Ectodermal cell (in vitro differentiated cells): ENCODE results near the gene NGF.
"Not testable (repeated sequence)": the region's sequence is repeated elsewhere in the genome, so short reads cannot be mapped to it uniquely, and the experiment has no call there.

ENCODE experiments used
- H3K27ac ChIP-seq: 2 replicates; pipeline ENCODE4 v1.7.0; 2013; ENCODE audit warnings: mild to moderate bottlenecking, low read depth, low read length; ENCODE audit not compliant: insufficient read depth, poor library complexity, severe bottlenecking
- H3K27me3 ChIP-seq: 2 replicates; pipeline ENCODE4 v1.7.0; 2013; ENCODE audit warnings: mild to moderate bottlenecking, low read length; ENCODE audit not compliant: insufficient read depth, control insufficient read depth, poor library complexity, severe bottlenecking
- H3K36me3 ChIP-seq: one replicate; pipeline ENCODE4 v1.7.0; 2013; ENCODE audit warnings: low read length; ENCODE audit not compliant: control insufficient read depth, insufficient read depth
- H3K4me1 ChIP-seq: one replicate; pipeline ENCODE4 v1.7.0; 2013; ENCODE audit warnings: low read length; ENCODE audit not compliant: control insufficient read depth, insufficient read depth
- H3K4me3 ChIP-seq: 2 replicates; pipeline ENCODE4 v1.7.0; 2013; ENCODE audit warnings: low read depth, low read length, control low read depth; ENCODE audit not compliant: insufficient read depth
- H3K9me3 ChIP-seq: 2 replicates; pipeline ENCODE4 v1.7.0; 2013; ENCODE audit warnings: mild to moderate bottlenecking, low read length, moderate library complexity; ENCODE audit not compliant: control insufficient read depth
- whole genome bisulfite sequencing, 2 experiments: methylation state at CpG; one replicate each; pipeline ENCODE4 v1.1.7; 2013; ENCODE audit warnings: missing lambda C conversion rate in 2 of 2; 5-methylcytosine and 5-hydroxymethylcytosine counted together

The NGF gene

DNA sequence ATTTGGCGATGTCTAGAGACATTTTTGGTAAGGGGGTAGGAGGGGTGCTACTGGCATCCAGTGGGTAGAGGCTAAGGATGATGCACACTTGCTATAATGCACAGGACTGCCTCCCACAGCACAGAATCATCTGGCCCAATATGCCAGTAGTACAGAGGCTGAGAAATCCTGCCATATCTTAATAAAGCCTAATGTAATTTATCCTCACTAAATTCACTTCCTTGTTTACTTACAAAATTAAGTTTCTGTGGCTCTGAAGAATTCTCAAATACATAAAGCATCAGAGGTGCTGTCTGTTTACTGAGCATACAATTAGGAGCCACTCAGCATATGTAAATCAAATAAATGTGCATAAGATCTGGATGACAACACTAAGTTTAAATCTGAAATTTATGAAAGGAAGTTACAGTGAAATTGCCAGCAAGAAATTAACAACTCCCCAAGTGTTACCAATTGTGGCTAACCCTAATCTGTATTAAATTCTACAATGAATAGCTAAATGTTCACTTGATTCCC, 26.5 kb downstream of the NGF start:
- Histone ChIP-seq H3K4me3 (no peak overlapping the region), H3K27ac (no peak overlapping the region), H3K27me3 (no peaks in the 10 kb centered on the region), H3K4me1 (peaks cover 2% of the 10 kb centered on the region), H3K36me3 (no peaks in the 10 kb centered on the region), H3K9me3 (no peaks in the 10 kb centered on the region)
- 100% methylated on average over 1 of the region's 1 CpG for WGBS, 2 experiments

DNA sequence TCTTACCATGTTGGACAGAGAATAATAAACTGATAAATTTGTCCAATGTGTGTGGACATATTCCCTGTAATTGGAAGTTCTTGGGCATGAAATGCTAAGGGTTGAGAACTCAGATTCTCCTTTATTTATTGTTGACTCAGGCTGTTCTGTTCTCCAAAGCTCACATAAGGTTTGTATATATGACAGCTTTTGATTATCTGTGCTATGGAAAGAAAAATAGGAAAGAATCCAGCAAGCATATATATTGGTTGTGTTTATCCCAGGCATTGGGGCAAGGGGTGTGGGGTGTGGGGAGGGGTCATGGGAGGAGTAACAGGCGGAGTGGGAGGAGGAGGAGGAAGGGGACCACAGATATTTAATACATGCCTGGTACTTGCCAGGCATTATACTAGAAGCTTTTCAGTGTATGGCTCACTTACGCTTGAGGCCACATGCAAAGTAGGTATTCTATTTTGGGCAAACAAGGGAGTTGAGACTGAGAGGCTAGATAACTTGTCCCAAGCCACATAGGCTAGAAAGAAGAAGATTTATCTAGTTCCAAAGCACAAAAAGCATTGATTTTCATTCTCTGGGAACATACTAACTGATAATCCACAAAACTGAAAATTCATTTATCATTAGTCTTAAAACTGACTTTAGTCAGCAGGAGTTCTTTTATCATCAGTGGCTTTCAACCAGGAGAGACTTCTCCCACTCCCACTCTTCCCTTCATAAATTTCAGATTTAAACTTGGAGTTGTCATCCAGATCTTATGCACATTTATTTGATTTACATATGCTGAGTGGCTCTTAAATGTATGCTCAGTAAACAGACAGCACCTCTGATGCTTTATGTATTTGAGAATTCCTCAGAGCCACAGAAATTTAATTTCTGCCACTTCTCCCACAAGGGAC, 27.2 kb downstream of the NGF start:
- Histone ChIP-seq H3K27me3 (no peaks in the 10 kb centered on the region), H3K4me1 (peaks cover 2% of the 10 kb centered on the region), H3K4me3 (no peak overlapping the region), H3K27ac (no peak overlapping the region), H3K9me3 (no peaks in the 10 kb centered on the region), H3K36me3 (no peaks in the 10 kb centered on the region)
- WGBS, 2 experiments = 93 to 94% methylated on average over 2 of the region's 2 CpGs

DNA sequence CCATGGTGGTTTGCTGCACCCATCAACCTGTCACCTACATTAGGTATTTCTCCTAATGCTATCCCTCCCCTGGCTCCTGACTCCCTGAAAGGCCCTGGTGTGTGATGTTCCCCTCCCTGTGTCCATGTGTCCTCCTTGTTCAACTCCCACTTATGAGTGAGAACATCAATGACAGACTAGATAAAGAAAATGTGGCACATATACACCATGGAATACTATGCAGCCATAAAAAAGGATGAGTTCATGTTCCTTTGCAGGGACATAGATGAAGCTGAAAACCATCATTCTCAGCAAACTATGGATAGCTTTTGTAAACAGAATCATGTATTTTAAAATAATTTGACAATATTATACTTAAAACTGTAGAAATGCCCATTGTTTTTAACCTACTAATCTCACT, 28.5 kb downstream of the NGF start:
- not testable (repeated sequence) for H3K27ac ChIP-seq, H3K4me1 ChIP-seq, H3K36me3 ChIP-seq, H3K27me3 ChIP-seq, H3K9me3 ChIP-seq, H3K4me3 ChIP-seq

DNA sequence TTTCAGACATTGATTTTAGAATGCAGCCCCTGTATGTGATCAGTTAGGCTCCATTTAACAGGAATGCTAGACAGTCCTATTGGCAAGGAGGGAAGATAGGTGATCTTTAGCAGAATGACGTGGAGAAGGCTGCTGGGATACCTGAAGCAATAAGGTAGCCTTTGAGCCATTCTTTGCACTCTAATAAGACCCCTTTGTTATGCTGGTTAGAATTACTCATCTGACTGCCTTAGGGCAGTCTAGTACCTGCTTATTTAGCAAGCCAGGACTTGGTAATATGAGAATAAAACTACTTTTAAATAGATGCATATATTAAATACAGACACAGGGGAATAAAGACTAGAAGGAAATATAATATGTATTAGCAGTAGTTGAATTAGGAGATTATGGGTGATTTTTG, 29.1 kb downstream of the NGF start:
- Histone ChIP-seq H3K9me3 (no peaks in the 10 kb centered on the region), H3K36me3 (no peaks in the 10 kb centered on the region), H3K27ac (no peak overlapping the region), H3K4me3 (no peak overlapping the region), H3K27me3 (no peaks in the 10 kb centered on the region), H3K4me1 (no peaks in the 10 kb centered on the region)
- 84 to 98% methylated on average over 1 of the region's 1 CpG for WGBS, 2 experiments

DNA sequence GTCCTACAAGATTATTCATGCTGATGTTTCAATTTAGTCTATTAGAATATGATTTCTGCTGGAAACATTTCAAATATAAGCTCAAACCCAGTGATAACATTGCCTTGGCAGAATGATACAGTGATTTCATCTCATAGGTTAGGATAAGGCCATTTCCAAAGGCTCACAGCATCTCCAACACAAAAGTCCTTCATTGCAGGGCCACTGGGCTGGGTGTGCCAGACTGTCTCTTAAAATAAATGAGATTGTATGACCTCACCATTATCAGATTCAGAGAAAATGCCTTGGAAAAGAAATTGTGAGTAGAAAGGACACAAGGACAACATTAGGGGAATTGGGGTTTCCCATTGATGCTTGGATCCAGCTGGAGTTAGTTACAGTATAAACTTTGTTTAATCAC, 30.4 kb downstream of the NGF start:
- no peaks in the 10 kb centered on the region for H3K4me1 ChIP-seq
- H3K9me3 ChIP-seq = no peaks in the 10 kb centered on the region

DNA sequence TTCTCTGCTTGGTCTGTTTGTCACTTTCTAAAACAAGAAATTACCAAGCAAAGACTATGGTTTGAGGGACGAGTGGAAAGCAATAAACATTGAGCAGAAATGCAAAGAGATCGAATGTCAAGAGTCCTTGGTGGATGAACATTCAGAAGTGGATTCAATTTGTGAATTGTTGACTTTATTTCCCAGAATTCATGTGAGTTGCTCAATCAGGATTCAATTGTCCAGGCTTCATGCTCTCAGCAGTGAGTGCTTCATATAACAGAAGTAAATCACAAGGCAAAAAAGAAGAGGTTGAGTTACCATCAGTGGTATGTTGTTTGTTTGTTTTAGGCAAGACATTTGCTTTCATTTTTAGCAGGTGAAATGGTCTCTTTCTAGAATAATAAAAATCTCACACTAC, 31.9 kb downstream of the NGF start:
- Histone ChIP-seq H3K9me3 (no peaks in the 10 kb centered on the region), H3K27ac (no peak overlapping the region), H3K4me1 (peaks cover 4% of the 10 kb centered on the region), H3K36me3 (no peaks in the 10 kb centered on the region), H3K4me3 (no peak overlapping the region), H3K27me3 (no peaks in the 10 kb centered on the region)
- WGBS, 2 experiments = 87 to 97% methylated on average over 2 of the region's 2 CpGs

More for the DNA sequence above, 30.4 kb downstream of the NGF start:
- H3K36me3 ChIP-seq = no peaks in the 10 kb centered on the region
- H3K27ac ChIP-seq = no peak overlapping the region
- no peaks in the 10 kb centered on the region for H3K27me3 ChIP-seq
- no peak overlapping the region for H3K4me3 ChIP-seq

DNA sequence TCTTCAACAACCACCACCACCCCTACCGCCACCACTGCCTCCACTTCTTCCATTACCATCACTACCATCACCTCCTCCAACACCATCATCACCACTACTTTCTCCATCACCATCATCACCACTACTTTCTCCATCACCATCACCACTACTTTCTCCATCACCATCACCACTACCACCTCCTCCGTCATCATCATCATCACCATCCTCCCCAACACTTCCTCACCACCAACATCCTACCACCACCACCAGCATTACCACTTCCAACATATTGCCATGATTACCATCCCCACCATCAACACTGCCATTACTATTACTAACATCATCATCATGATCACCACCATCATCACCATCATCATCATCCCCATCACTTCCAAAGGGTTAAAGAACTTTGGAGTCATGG, 34.7 kb downstream of the NGF start:
- no peaks in the 10 kb centered on the region for H3K27me3 ChIP-seq
- no peaks in the 10 kb centered on the region for H3K9me3 ChIP-seq

DNA sequence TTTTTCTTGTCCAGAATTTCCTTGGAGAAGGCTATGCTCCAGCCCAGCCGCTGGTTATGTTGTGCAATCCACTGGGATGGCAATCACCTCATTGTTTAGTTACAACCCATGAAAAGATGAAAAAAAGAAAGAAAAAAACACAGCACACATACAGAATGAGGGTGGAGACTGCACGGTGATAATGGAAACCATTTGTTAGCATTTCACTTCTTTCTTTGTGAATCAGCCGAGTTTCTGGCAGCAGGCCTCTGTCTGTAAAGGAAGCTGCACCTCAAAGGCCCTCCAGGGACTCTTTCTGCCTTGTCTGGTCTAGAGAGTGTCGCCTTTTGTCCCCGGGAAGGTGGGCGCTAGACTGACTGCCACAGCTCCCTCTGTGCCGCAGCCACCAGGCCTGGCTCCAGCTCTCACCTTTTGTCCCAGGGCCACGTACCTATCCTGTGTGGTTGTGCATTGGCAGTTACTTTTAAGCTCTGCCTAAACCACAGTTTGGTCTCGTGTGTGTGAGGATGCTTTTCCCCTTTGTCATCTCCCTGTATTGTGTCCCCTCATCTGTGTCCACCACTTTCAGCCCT, 35.6 kb downstream of the NGF start:
- no peaks in the 10 kb centered on the region for H3K27me3 ChIP-seq
- H3K27ac ChIP-seq = no peak overlapping the region
- peaks cover 10% of the 10 kb centered on the region for H3K4me1 ChIP-seq
- no peak overlapping the region for H3K4me3 ChIP-seq
- H3K9me3 ChIP-seq = no peaks in the 10 kb centered on the region
- H3K36me3 ChIP-seq = no peaks in the 10 kb centered on the region
- 47 to 51% methylated on average over 9 of the region's 9 CpGs for WGBS, 2 experiments

More for the DNA sequence above, 34.7 kb downstream of the NGF start:
- no peak overlapping the region for H3K4me3 ChIP-seq
- H3K4me1 ChIP-seq = peaks cover 10% of the 10 kb centered on the region
- H3K36me3 ChIP-seq = no peaks in the 10 kb centered on the region
- 94 to 97% methylated on average over 2 of the region's 2 CpGs for WGBS, 2 experiments
- H3K27ac ChIP-seq = no peak overlapping the region

DNA sequence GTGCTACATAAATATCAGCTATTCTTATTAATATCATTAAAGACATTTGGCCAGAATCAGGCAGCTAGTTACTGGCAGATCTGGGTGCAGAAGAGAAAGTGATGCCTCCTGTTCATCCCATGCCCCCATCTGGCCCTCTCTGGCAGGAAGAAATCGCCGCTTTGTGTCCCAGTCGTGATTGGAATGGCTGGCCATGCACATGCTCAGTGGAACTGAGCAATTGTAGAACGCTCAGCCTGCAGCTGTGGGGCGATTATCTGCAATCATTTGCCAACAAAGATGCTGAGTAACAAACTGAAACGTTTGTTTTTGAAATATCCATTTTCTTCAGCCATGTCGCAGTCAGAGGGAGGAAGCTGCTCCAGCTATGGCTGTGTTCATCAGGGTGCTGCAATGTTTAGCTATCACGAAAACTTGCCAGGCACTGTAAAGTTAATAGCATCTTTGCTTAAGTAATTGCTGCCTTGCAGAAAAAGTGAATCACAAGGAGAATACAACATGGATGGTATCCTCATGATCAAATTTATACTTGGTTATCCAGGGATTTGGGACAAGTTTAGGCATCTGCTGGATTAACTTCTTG, 36.5 kb downstream of the NGF start:
- peaks cover 10% of the 10 kb centered on the region for H3K4me1 ChIP-seq
- H3K27ac ChIP-seq = no peak overlapping the region
- no peaks in the 10 kb centered on the region for H3K36me3 ChIP-seq
- 91 to 92% methylated on average over 8 of the region's 8 CpGs for WGBS, 2 experiments
- no peak overlapping the region for H3K4me3 ChIP-seq
- no peaks in the 10 kb centered on the region for H3K27me3 ChIP-seq
- no peaks in the 10 kb centered on the region for H3K9me3 ChIP-seq

DNA sequence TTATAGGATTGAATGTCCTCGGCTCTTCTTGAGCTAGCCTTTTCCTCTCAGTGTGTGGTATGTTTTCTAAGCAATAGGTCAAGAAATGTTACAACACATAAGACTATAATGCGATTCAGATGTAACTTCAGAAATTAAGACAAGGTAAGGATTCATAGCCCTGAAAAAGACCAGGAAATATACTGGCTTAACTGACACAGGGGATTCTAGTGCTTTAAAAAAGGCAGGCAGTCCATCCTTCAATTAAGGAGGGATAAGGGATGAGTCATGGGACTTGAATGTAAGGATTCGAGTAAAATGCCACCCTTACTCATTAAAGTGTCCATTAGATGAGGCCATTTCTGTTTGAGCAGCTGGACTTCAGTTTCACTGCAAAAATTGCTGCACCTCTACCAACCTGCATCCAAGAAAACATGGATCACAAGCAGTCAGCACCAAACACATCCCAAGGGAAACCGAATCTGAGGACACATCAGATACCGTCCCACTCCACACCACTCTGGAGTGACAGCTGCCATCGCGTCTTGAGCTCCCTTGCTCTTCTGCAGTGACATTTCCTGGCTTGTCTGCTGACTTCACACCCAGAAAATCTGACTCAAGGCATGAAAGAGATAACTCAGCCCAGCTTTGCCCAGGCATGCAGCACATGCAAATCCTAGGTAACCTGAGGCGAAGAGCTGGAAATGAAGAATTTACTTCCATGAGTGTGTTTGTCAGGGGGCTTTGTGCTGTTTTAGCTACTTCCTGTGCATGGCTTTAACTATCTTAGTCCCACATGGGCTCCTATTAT, 37.8 kb downstream of the NGF start:
- Histone ChIP-seq H3K9me3 (no peaks in the 10 kb centered on the region), H3K4me1 (peaks cover 10% of the 10 kb centered on the region), H3K27me3 (no peaks in the 10 kb centered on the region), H3K4me3 (no peak overlapping the region), H3K27ac (no peak overlapping the region), H3K36me3 (no peaks in the 10 kb centered on the region)
- 79 to 83% methylated on average over 7 to 8 of the region's 8 CpGs for WGBS, 2 experiments
